Natural killer cell (primary cell): ENCODE measurements around the gene LRPAP1. TPM values are rescaled to one million over a fixed set of nuclear protein-coding genes. Genes with fewer than 3 reads are reported as not detected.

Experiments
- ATAC-seq, 3 donors: fragments of 150-1000 bp in 2 of 3; fragments of 200-7000 bp in 1 of 3; cut with Tn5 transposase; 1 replicate in 1 of 3; 2 replicates in 2 of 3; pipeline ENCODE4 v1.10.0; 2021; ENCODE audit warnings: mild to moderate bottlenecking in 2 of 3, moderate library complexity in 2 of 3
- DNase-seq, 2 donors: peaks; one replicate each; pipeline versions ENCODE4 v3.0.0 to v3.0.0-alpha.2; 2013 to 2021; ENCODE audit warnings: mixed read lengths in 1 of 2
- H3K27ac ChIP-seq: one replicate; pipeline ENCODE4 v1.5.1; 2013; ENCODE audit warnings: mild to moderate bottlenecking, low read length
- H3K27me3 ChIP-seq: one replicate; pipeline ENCODE4 v1.6.1; 2013; ENCODE audit warnings: low read length; ENCODE audit not compliant: control insufficient read depth, insufficient read depth
- H3K36me3 ChIP-seq: one replicate; pipeline ENCODE4 v1.6.1; 2013; ENCODE audit warnings: low read length; ENCODE audit not compliant: control insufficient read depth, insufficient read depth
- H3K4me1 ChIP-seq: one replicate; pipeline ENCODE4 v1.6.1; 2013; ENCODE audit warnings: low read length; ENCODE audit not compliant: control insufficient read depth, insufficient read depth
- H3K4me3 ChIP-seq: one replicate; pipeline ENCODE4 v1.5.1; 2013; ENCODE audit warnings: low read length
- H3K9me3 ChIP-seq: one replicate; pipeline ENCODE4 v1.6.1; 2013; ENCODE audit warnings: low read length; ENCODE audit not compliant: control insufficient read depth, insufficient read depth
- H3K27ac Mint-ChIP-seq, 2 donors: one replicate each; pipeline ENCODE4 v1.8.0; 2022; ENCODE audit warnings: mild to moderate bottlenecking in 2 of 2, mixed read lengths in 2 of 2, moderate library complexity in 1 of 2
- H3K27me3 Mint-ChIP-seq, 2 donors: one replicate each; pipeline ENCODE4 v1.8.0; 2022; ENCODE audit warnings: low read depth in 2 of 2, mixed read lengths in 2 of 2
- H3K36me3 Mint-ChIP-seq: one replicate; pipeline ENCODE4 v1.8.0; 2022; ENCODE audit warnings: mixed read lengths
- H3K4me1 Mint-ChIP-seq, 2 donors: one replicate each; pipeline ENCODE4 v1.8.0; 2022; ENCODE audit warnings: mixed read lengths in 2 of 2
- H3K4me3 Mint-ChIP-seq: one replicate; pipeline ENCODE4 v1.8.0; 2022; ENCODE audit warnings: mild to moderate bottlenecking, moderate library complexity, mixed read lengths
- H3K9me3 Mint-ChIP-seq, 2 donors: one replicate each; pipeline ENCODE4 v1.8.0; 2022; ENCODE audit warnings: mixed read lengths in 2 of 2
- CTCF ChIP-seq: fragments of 200-600 bp; IDR thresholded peaks from one replicate; pipeline ENCODE4 v1.8.0; 2022; ENCODE audit warnings: antibody characterized with exemption
- WGBS: methylation state at CpG from one replicate; pipeline ENCODE4 v1.1.7; 2013; ENCODE audit warnings: missing lambda C conversion rate; ENCODE audit not compliant: insufficient coverage; 5-methylcytosine and 5-hydroxymethylcytosine counted together
- intact Hi-C: fragments of 100-400 bp; cut with micrococcal nuclease; formaldehyde crosslinking; loops from one replicate; pipeline ENCODE4 v1.14.2; 2022
- total RNA-seq, 4 donors: library from RNA; stranded (reverse); fragments of 120-200 nt in 1 of 4; gene quantifications; one replicate each; pipeline versions ENCODE4 v1.2.3 to v1.2.4, GENCODE V29; 2013 to 2022

Gene LRPAP1
- total RNA-seq, 3 donors from 2014 or later (not counting 1 experiment from before 2014, with no cell fraction given) = 85.4 to 93.4 (median 87.3) TPM

- H3K27me3 ChIP-seq = no peaks in the 10 kb centered on the region
- no peak for TF ChIP-seq CTCF
- Mint-ChIP-seq H3K27ac (no peak overlapping the region), H3K4me1 (peaks cover 12 to 32% of the 10 kb centered on the region in 2 donors), H3K27me3 (no peaks in the 10 kb centered on the region), H3K36me3 (no peaks in the 10 kb centered on the region), H3K4me3 (no peak overlapping the region), H3K9me3 (no peaks in the 10 kb centered on the region)
- ATAC-seq = no peak
- H3K36me3 ChIP-seq = peaks cover 50% of the 10 kb centered on the region
- DNase-seq = no peak
- intact Hi-C loops = no loop called here
- no peak overlapping the region for H3K27ac ChIP-seq
- H3K9me3 ChIP-seq = no peaks in the 10 kb centered on the region
- 91% methylated on average over 19 of the region's 19 CpGs for WGBS
- H3K4me3 ChIP-seq = no peak overlapping the region
- peaks cover 13% of the 10 kb centered on the region for H3K4me1 ChIP-seq
These were observed 7.3 kb downstream of the LRPAP1 start for GRCh38 chr4:3524920-3525319.

DNA sequence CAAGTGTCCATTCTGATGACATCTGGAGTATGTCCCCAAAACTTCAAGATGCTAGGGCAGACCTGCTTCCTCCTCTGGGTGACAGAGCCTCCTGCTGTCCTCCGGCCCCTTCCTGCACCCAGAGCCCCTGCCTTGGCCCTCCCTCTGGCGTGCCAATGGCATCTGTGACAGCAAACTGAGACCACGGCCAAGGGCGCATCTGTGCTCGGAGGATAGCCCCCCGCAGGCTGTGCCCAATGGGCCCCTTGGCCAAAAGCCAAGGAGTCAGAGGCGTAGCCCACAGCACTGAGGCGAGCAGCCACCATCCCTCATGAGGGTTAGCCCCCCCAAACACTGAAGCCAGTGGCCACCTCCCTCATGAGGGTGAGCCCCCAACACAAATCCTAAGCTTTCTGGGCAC lies 7.9 kb downstream of the LRPAP1 start:
- Histone ChIP-seq H3K36me3 (peaks cover 56% of the 10 kb centered on the region), H3K4me1 (peaks cover 7% of the 10 kb centered on the region), H3K4me3 (no peak overlapping the region), H3K27me3 (no peaks in the 10 kb centered on the region), H3K27ac (no peak overlapping the region), H3K9me3 (no peaks in the 10 kb centered on the region)
- intact Hi-C loops = no loop called here
- Mint-ChIP-seq H3K27me3 (no peaks in the 10 kb centered on the region), H3K27ac (no peak overlapping the region), H3K4me1 (peaks cover 12 to 30% of the 10 kb centered on the region in 2 donors), H3K9me3 (no peaks in the 10 kb centered on the region), H3K36me3 (no peaks in the 10 kb centered on the region), H3K4me3 (no peak overlapping the region)
- ATAC-seq = no peak
- DNase-seq = no peak
- TF ChIP-seq CTCF = no peak
- 93% methylated on average over 8 of the region's 8 CpGs for WGBS

DNA sequence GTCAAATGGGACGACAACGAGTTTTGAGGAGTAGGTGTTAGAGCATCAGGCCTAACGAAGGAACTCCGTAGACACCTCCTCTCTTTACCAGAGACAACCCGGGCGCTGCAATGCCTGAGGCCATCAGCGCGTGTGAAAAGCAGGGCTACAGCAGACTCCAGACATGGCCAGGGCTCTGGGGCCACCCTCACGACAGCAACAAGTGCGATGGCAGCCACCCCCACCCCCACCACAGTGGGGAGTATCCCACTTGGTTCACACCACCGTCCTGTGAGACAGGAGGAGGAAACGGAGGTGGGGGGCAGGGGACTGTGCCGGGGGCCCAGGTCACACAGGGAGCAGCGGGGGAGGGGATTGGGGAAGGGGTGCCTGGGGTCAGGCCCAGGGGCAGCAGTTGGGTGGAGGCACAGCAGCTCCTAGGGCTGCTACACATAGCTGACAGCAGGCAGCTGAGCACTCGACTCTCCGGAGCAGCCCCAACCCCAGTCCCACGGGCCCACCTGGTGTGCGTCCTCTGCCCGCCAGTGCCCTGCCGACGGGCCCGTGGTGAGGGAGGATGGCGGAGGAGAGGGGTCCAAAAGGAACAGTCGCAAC lies 8.5 kb downstream of the LRPAP1 start:
- H3K27ac ChIP-seq = no peak overlapping the region
- no peaks in the 10 kb centered on the region for H3K9me3 Mint-ChIP-seq
- H3K9me3 ChIP-seq = no peaks in the 10 kb centered on the region
- DNase-seq (no peak), ATAC-seq (no peak)
- H3K4me3 ChIP-seq = no peak overlapping the region
- H3K4me1 ChIP-seq = peaks cover 4% of the 10 kb centered on the region
- H3K4me3 Mint-ChIP-seq = no peak overlapping the region
- peaks cover 60% of the 10 kb centered on the region for H3K36me3 ChIP-seq
- no peak overlapping the region for H3K27ac Mint-ChIP-seq
- WGBS = 95% methylated on average over 24 of the region's 24 CpGs
- intact Hi-C loops = no loop called here
- TF ChIP-seq CTCF = no peak
- H3K27me3 ChIP-seq = no peaks in the 10 kb centered on the region
- peaks cover 12 to 30% of the 10 kb centered on the region in 2 donors for H3K4me1 Mint-ChIP-seq
- H3K36me3 Mint-ChIP-seq = no peaks in the 10 kb centered on the region
- H3K27me3 Mint-ChIP-seq = no peaks in the 10 kb centered on the region

DNA sequence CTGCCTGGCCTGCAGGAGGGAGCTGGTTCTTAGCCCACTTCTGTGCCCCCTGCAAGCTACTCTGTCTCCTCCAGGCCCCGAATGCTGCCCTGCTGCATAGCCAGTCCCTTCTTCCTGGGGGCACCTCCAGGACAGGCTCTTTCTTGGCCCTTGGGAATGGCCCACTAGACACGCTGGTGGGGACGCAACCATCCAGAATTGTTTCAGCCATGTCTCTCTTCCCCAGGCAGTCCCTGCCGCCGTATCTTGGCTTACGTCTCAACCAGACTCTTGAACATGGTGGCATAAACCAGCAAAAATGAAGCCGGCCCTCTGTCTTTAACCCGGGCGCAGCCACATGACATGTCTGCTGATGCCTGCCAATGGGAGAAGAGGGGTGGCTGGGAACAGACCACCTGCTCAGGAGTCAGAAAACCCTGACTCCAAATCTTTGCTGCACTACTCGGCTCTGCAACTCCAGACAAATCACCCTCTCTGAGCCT lies 9.0 kb downstream of the LRPAP1 start:
- 95% methylated on average over 10 of the region's 10 CpGs for WGBS
- H3K36me3 Mint-ChIP-seq = no peaks in the 10 kb centered on the region

More for the DNA sequence above, 9.0 kb downstream of the LRPAP1 start:
- Mint-ChIP-seq H3K4me3 (no peak overlapping the region), H3K27me3 (no peaks in the 10 kb centered on the region), H3K27ac (no peak overlapping the region), H3K9me3 (no peaks in the 10 kb centered on the region), H3K4me1 (peaks cover 8 to 27% of the 10 kb centered on the region in 2 donors)
- intact Hi-C loops = no loop called here
- ATAC-seq (no peak), DNase-seq (no peak)
- Histone ChIP-seq H3K36me3 (peaks cover 58% of the 10 kb centered on the region), H3K27ac (no peak overlapping the region), H3K27me3 (no peaks in the 10 kb centered on the region), H3K4me3 (no peak overlapping the region), H3K4me1 (peaks cover 4% of the 10 kb centered on the region), H3K9me3 (no peaks in the 10 kb centered on the region)
- no peak for TF ChIP-seq CTCF
